Measurements from ENCODE around the gene COMMD4.
"Not testable (repeated sequence)": the region's sequence is repeated elsewhere in the genome, so short reads cannot be mapped to it uniquely, and the experiment has no call there.

The COMMD4 gene

GRCh38 chr15:75327491-75327890 is 8.4 kb upstream of the COMMD4 start:
- no peak for DNase-seq (ENCODE audit: low spot score)
- TF ChIP-seq CTCF (IDR thresholded peaks at IDR 0.05; ENCODE audit: extremely low read depth, missing control alignments) = no peak

GRCh38 chr15:75328493-75329314 is 7.2 kb upstream of the COMMD4 start:
- TF ChIP-seq CTCF (IDR thresholded peaks at IDR 0.05; ENCODE audit: extremely low read depth, missing control alignments) = no peak
- no peak for DNase-seq (ENCODE audit: low spot score)

- no peak for DNase-seq (ENCODE audit: low spot score)
- TF ChIP-seq CTCF (IDR thresholded peaks at IDR 0.05; ENCODE audit: extremely low read depth, missing control alignments) = no peak
These were observed 6.3 kb upstream of the COMMD4 start for GRCh38 chr15:75329571-75329970.

GRCh38 chr15:75332093-75332492 is 3.8 kb upstream of the COMMD4 start:
- not testable (repeated sequence) for DNase-seq (ENCODE audit: low spot score)

- DNase-seq (ENCODE audit: low spot score) = not testable (repeated sequence)
These were observed 2.0 kb upstream of the COMMD4 start for GRCh38 chr15:75333654-75334419.

GRCh38 chr15:75335313-75335704 is 554 bp upstream of the COMMD4 start:
- TF ChIP-seq CTCF (IDR thresholded peaks at IDR 0.05; ENCODE audit: extremely low read depth, missing control alignments) = no peak
- DNase-seq (ENCODE audit: low spot score) = no peak

GRCh38 chr15:75338661-75339240 is 2.9 kb downstream of the COMMD4 start:
- TF ChIP-seq CTCF (IDR thresholded peaks at IDR 0.05; ENCODE audit: extremely low read depth, missing control alignments) = no peak
- DNase-seq (ENCODE audit: low spot score) = no peak

GRCh38 chr15:75339531-75340240 is 3.8 kb downstream of the COMMD4 start:
- TF ChIP-seq CTCF (IDR thresholded peaks at IDR 0.05; ENCODE audit: extremely low read depth, missing control alignments) = no peak
- no peak for DNase-seq (ENCODE audit: low spot score)

Data from GM20000 (cell line).